Choroid plexus epithelial cell (primary cell): Measurements from ENCODE around the gene GFOD2.

Source experiments
- DNase-seq: peaks from one replicate; pipeline ENCODE4 v3.0.0-alpha.2; 2010; ENCODE audit warnings: low read depth
- H3K4me3 ChIP-seq: 2 replicates; pipeline ENCODE4 v1.5.1; 2011; ENCODE audit warnings: low read depth, mild to moderate bottlenecking, control low read depth, low read length, moderate library complexity
- CTCF ChIP-seq: conservative IDR thresholded peaks from 2 replicates; pipeline ENCODE4 v1.5.1; 2011; ENCODE audit warnings: low read depth, mild to moderate bottlenecking, control low read depth, inconsistent platforms, low read length, moderate library complexity

GFOD2 gene

GRCh38 chr16:67632415-67633172, 86.5 kb downstream of the GFOD2 start:
- peak; percentile 90 for DNase-seq
- TF ChIP-seq CTCF = peak; percentile 41
- no peak overlapping the region for H3K4me3 ChIP-seq

GRCh38 chr16:67628216-67628615, 90.9 kb downstream of the GFOD2 start:
- H3K4me3 ChIP-seq = no peak overlapping the region
- no peak for DNase-seq
- TF ChIP-seq CTCF = no peak
